Activated naive CD4-positive, alpha-beta T cell treated with anti-CD3 and anti-CD28 coated beads, Interleukin-2, amount 50 U/mL, for 24 hours (primary cell): Measurements from ENCODE around the gene OR51G2.

Experiments
- H3K27ac Mint-ChIP-seq: one replicate; pipeline ENCODE4 v1.8.0; 2021; ENCODE audit warnings: mild to moderate bottlenecking, mixed read lengths
- H3K27me3 Mint-ChIP-seq: one replicate; pipeline ENCODE4 v1.8.0; 2021; ENCODE audit warnings: mixed read lengths
- H3K36me3 Mint-ChIP-seq: one replicate; pipeline ENCODE4 v1.8.0; 2021; ENCODE audit warnings: mixed read lengths
- H3K4me1 Mint-ChIP-seq: one replicate; pipeline ENCODE4 v1.8.0; 2021; ENCODE audit warnings: mixed read lengths
- H3K4me3 Mint-ChIP-seq: one replicate; pipeline ENCODE4 v1.8.0; 2021; ENCODE audit warnings: mild to moderate bottlenecking, mixed read lengths
- H3K9me3 Mint-ChIP-seq: one replicate; pipeline ENCODE4 v1.8.0; 2021; ENCODE audit warnings: mixed read lengths

Gene OR51G2

GRCh38 chr11:4886186-4886585 lies 33.0 kb downstream of the OR51G2 start:
- no peaks in the 10 kb centered on the region for H3K36me3 Mint-ChIP-seq
- no peaks in the 10 kb centered on the region for H3K9me3 Mint-ChIP-seq
- no peaks in the 10 kb centered on the region for H3K4me1 Mint-ChIP-seq
- H3K27ac Mint-ChIP-seq = no peak overlapping the region
- no peak overlapping the region for H3K4me3 Mint-ChIP-seq
- peaks cover 4% of the 10 kb centered on the region for H3K27me3 Mint-ChIP-seq

GRCh38 chr11:4884361-4884760 lies 34.8 kb downstream of the OR51G2 start:
- Mint-ChIP-seq H3K4me3 (no peak overlapping the region), H3K4me1 (no peaks in the 10 kb centered on the region), H3K27me3 (peaks cover 2% of the 10 kb centered on the region), H3K36me3 (no peaks in the 10 kb centered on the region), H3K9me3 (no peaks in the 10 kb centered on the region), H3K27ac (no peak overlapping the region)

GRCh38 chr11:4882543-4882942 lies 36.6 kb downstream of the OR51G2 start:
- Mint-ChIP-seq H3K27me3 (peaks cover 2% of the 10 kb centered on the region), H3K4me3 (no peak overlapping the region), H3K27ac (no peak overlapping the region), H3K4me1 (no peaks in the 10 kb centered on the region), H3K9me3 (no peaks in the 10 kb centered on the region), H3K36me3 (no peaks in the 10 kb centered on the region)

- Mint-ChIP-seq H3K4me3 (no peak within 1 kb of the TSS), H3K36me3 (no peaks in the 10 kb centered on the region), H3K27ac (no peak within 1 kb of the TSS), H3K9me3 (no peaks in the 10 kb centered on the region), H3K4me1 (no peaks in the 10 kb centered on the region), H3K27me3 (peaks cover 2% of the 10 kb centered on the region)
Observed at GRCh38 chr11:4881860-4882500, 37.2 kb downstream of the OR51G2 start, which contains the start of gene OR51T1. Gene OR51T1, plus strand, starts transcription at chr11:4881900. Its CDS starts 0 bp downstream, at chr11:4881900.

- H3K36me3 Mint-ChIP-seq = no peaks in the 10 kb centered on the region
- no peak overlapping the region for H3K27ac Mint-ChIP-seq
- H3K4me1 Mint-ChIP-seq = no peaks in the 10 kb centered on the region
- peaks cover 2% of the 10 kb centered on the region for H3K27me3 Mint-ChIP-seq
- no peaks in the 10 kb centered on the region for H3K9me3 Mint-ChIP-seq
- H3K4me3 Mint-ChIP-seq = no peak overlapping the region
Observed at GRCh38 chr11:4881188-4881587, 38.0 kb downstream of the OR51G2 start.

GRCh38 chr11:4865855-4866254 lies 53.3 kb downstream of the OR51G2 start:
- H3K36me3 Mint-ChIP-seq = no peaks in the 10 kb centered on the region
- H3K4me3 Mint-ChIP-seq = no peak overlapping the region
- H3K9me3 Mint-ChIP-seq = no peaks in the 10 kb centered on the region
- peaks cover 5% of the 10 kb centered on the region for H3K27me3 Mint-ChIP-seq
- no peak overlapping the region for H3K27ac Mint-ChIP-seq
- no peaks in the 10 kb centered on the region for H3K4me1 Mint-ChIP-seq

- Mint-ChIP-seq H3K4me1 (no peaks in the 10 kb centered on the region), H3K9me3 (no peaks in the 10 kb centered on the region), H3K27ac (no peak overlapping the region), H3K4me3 (no peak overlapping the region), H3K27me3 (peaks cover 5% of the 10 kb centered on the region), H3K36me3 (no peaks in the 10 kb centered on the region)
Observed at GRCh38 chr11:4863876-4864275, 55.3 kb downstream of the OR51G2 start.
